H1 (cell line): ENCODE measurements around the gene POTEH. TPM values are rescaled to one million over a fixed set of nuclear protein-coding genes. Genes with fewer than 3 reads are reported as not detected.
"Not testable (repeated sequence)": the region's sequence is repeated elsewhere in the genome, so short reads cannot be mapped to it uniquely, and the experiment has no call there.

Experiments
- CTCF ChIA-PET: fragments of 300-600 bp; sonication (Branson Sonifier 250); formaldehyde crosslinking; loops from one replicate; lab custom pipeline; 2021; ENCODE audit not compliant: partially characterized antibody; lab: Charles Lee
- POLR2A ChIA-PET: fragments of 300-600 bp; sonication (Branson Sonifier 250); formaldehyde crosslinking; loops from one replicate; lab custom pipeline; 2021; ENCODE audit warnings: inconsistent platforms; ENCODE audit not compliant: partially characterized antibody; lab: Charles Lee
- DNase-seq, 2 experiments: peaks; one replicate each; pipeline versions ENCODE4 v3.0.0 to v3.0.0-alpha.2; 2010 to 2022; ENCODE audit warnings: low spot score in 2 of 2, low read depth in 1 of 2, mixed read lengths in 1 of 2
- FAIRE-seq: peaks from 2 replicates; lab custom pipeline; 2011; peaks lifted over from hg19 to GRCh38; lab: Jason Lieb, UNC
- H2AFZ ChIP-seq: 2 replicates; pipeline ENCODE4 v1.8.1; 2012; ENCODE audit warnings: low read length, inconsistent platforms
- H2AK5ac ChIP-seq: 2 replicates; pipeline ENCODE4 v1.6.1; 2013; ENCODE audit warnings: low read depth, low read length
- H2BK120ac ChIP-seq: replicated peaks from 2 replicates; pipeline ENCODE3; 2013; ENCODE audit warnings: low read depth, low read length, inconsistent platforms
- H2BK12ac ChIP-seq: 2 replicates; pipeline ENCODE4 v1.6.1; 2013; ENCODE audit warnings: low read depth, low read length
- H2BK15ac ChIP-seq: 2 replicates; pipeline ENCODE4 v1.6.1; 2013; ENCODE audit warnings: low read length
- H2BK20ac ChIP-seq: 2 replicates; pipeline ENCODE4 v1.6.1; 2013; ENCODE audit warnings: low read length
- H2BK5ac ChIP-seq: 2 replicates; pipeline ENCODE4 v1.6.1; 2013; ENCODE audit warnings: low read depth, low read length
- H3K14ac ChIP-seq: 2 replicates; pipeline ENCODE4 v1.6.1; 2013; ENCODE audit warnings: inconsistent platforms; ENCODE audit not compliant: insufficient read length
- H3K18ac ChIP-seq: 2 replicates; pipeline ENCODE4 v1.6.1; 2013; ENCODE audit warnings: low read length; ENCODE audit errors: extremely low read depth
- H3K23ac ChIP-seq: 2 replicates; pipeline ENCODE4 v1.6.1; 2013; ENCODE audit warnings: inconsistent platforms; ENCODE audit not compliant: insufficient read length
- H3K23me2 ChIP-seq: 2 replicates; pipeline ENCODE4 v1.6.1; 2013; ENCODE audit warnings: low read depth, low read length
- H3K27ac ChIP-seq: 2 replicates; pipeline ENCODE4 v1.6.1; 2011; ENCODE audit warnings: low read depth, low read length, inconsistent platforms
- H3K27me3 ChIP-seq, 4 experiments: replicated peaks in 1 of 4; 1 replicate in 1 of 4; 2 replicates in 3 of 4; pipeline versions ENCODE4 v1.6.1 to v1.8.1; 2011 to 2013; ENCODE audit warnings: low read length in 3 of 4, mild to moderate bottlenecking in 3 of 4, inconsistent platforms in 2 of 4, mixed read lengths in 2 of 4, moderate library complexity in 1 of 4; ENCODE audit not compliant: control insufficient read depth in 3 of 4, insufficient read depth in 3 of 4; ENCODE audit errors: extremely low read depth in 1 of 4
- H3K36me3 ChIP-seq, 4 experiments: 2 replicates each; pipeline versions ENCODE4 v1.6.1 to v1.8.1; 2011 to 2013; ENCODE audit warnings: mild to moderate bottlenecking in 4 of 4, low read length in 3 of 4, moderate library complexity in 2 of 4, control low read depth in 1 of 4, inconsistent platforms in 1 of 4; ENCODE audit not compliant: insufficient read depth in 4 of 4, control insufficient read depth in 2 of 4
- H3K4ac ChIP-seq: replicated peaks from 2 replicates; pipeline ENCODE3; 2013; ENCODE audit warnings: low read length, low read depth, mixed read lengths, inconsistent platforms; ENCODE audit not compliant: insufficient read length
- H3K4me1 ChIP-seq, 4 experiments: replicated peaks in 1 of 4; 1 replicate in 1 of 4; 2 replicates in 3 of 4; pipeline versions ENCODE4 v1.6.1 to v1.8.1; 2011 to 2013; ENCODE audit warnings: low read length in 3 of 4, inconsistent platforms in 2 of 4, mixed read lengths in 1 of 4; ENCODE audit not compliant: insufficient read depth in 4 of 4, control insufficient read depth in 3 of 4
- H3K4me2 ChIP-seq, 2 experiments: 2 replicates each; pipeline versions ENCODE4 v1.6.1 to v1.8.1; 2011 to 2013; ENCODE audit warnings: low read depth in 2 of 2, low read length in 2 of 2, control low read depth in 1 of 2, inconsistent platforms in 1 of 2, mild to moderate bottlenecking in 1 of 2; ENCODE audit not compliant: insufficient read depth in 1 of 2
- H3K4me3 ChIP-seq, 4 experiments: fragments of 200-600, 300-600 bp in 1 of 4; sonication (generic), shearing (Covaris generic), sonication (Bioruptor Twin) in 1 of 4; 2 replicates each; pipeline versions ENCODE4 v1.5.1 to v1.8.1; 2011 to 2016; ENCODE audit warnings: low read length in 4 of 4, low read depth in 3 of 4, control low read depth in 2 of 4, inconsistent platforms in 2 of 4, mild to moderate bottlenecking in 2 of 4, mixed read lengths in 1 of 4, moderate library complexity in 1 of 4; ENCODE audit not compliant: insufficient read depth in 2 of 4; ENCODE audit errors: extremely low read depth in 1 of 4
- H3K56ac ChIP-seq: replicated peaks from 2 replicates; pipeline ENCODE3; 2013; ENCODE audit warnings: low read depth, mild to moderate bottlenecking, mixed read lengths, low read length, inconsistent platforms; ENCODE audit not compliant: insufficient read length
- H3K79me1 ChIP-seq: 2 replicates; pipeline ENCODE4 v1.6.1; 2013; ENCODE audit warnings: low read depth, low read length, control low read depth
- H3K79me2 ChIP-seq, 2 experiments: 2 replicates each; pipeline versions ENCODE4 v1.6.1 to v1.8.1; 2012 to 2013; ENCODE audit warnings: low read length in 2 of 2, mild to moderate bottlenecking in 2 of 2, inconsistent platforms in 1 of 2; ENCODE audit not compliant: insufficient read depth in 2 of 2, control insufficient read depth in 1 of 2
- H3K9ac ChIP-seq, 4 experiments: replicated peaks in 1 of 4; 1 replicate in 1 of 4; 2 replicates in 3 of 4; pipeline versions ENCODE4 v1.6.1 to v1.8.1; 2011 to 2013; ENCODE audit warnings: low read depth in 3 of 4, low read length in 3 of 4, control low read depth in 2 of 4, mild to moderate bottlenecking in 2 of 4, moderate library complexity in 2 of 4, inconsistent platforms in 1 of 4; ENCODE audit errors: extremely low read depth in 1 of 4
- H3K9me3 ChIP-seq, 2 experiments: 2 replicates each; pipeline versions ENCODE4 v1.6.1 to v1.8.1; 2012 to 2013; ENCODE audit warnings: mild to moderate bottlenecking in 2 of 2, moderate library complexity in 2 of 2, control low read depth in 1 of 2, inconsistent platforms in 1 of 2, low read depth in 1 of 2, low read length in 1 of 2, mixed read lengths in 1 of 2; ENCODE audit not compliant: insufficient read depth in 2 of 2
- H4K20me1 ChIP-seq, 2 experiments: replicated peaks in 1 of 2; 2 replicates each; pipeline versions ENCODE3 to v1.8.1; 2011 to 2013; ENCODE audit warnings: inconsistent platforms in 2 of 2, low read length in 2 of 2, mild to moderate bottlenecking in 1 of 2; ENCODE audit not compliant: insufficient read depth in 2 of 2, control insufficient read depth in 1 of 2
- H4K5ac ChIP-seq: 2 replicates; pipeline ENCODE4 v1.6.1; 2013; ENCODE audit warnings: low read length, low read depth, mixed read lengths, inconsistent platforms; ENCODE audit not compliant: insufficient read length
- H4K8ac ChIP-seq: 2 replicates; pipeline ENCODE4 v1.8.0; 2013; ENCODE audit warnings: mild to moderate bottlenecking, moderate library complexity, low read length, inconsistent platforms; ENCODE audit not compliant: insufficient read depth; ENCODE audit errors: extremely low read depth
- H4K91ac ChIP-seq: replicated peaks from 2 replicates; pipeline ENCODE3; 2013; ENCODE audit warnings: low read length, mixed read lengths, inconsistent platforms; ENCODE audit not compliant: insufficient read length
- WGBS, 2 experiments: shearing (Covaris generic) in 1 of 2; methylation state at CpG; one replicate each; pipeline versions ENCODE4 v1.1.6 to v1.1.7; 2013 to 2015; ENCODE audit warnings: low lambda C conversion rate in 2 of 2, mixed read lengths in 2 of 2, inconsistent platforms in 1 of 2, low coverage in 1 of 2, missing lambda C conversion rate in 1 of 2; ENCODE audit not compliant: insufficient replicate concordance in 2 of 2, insufficient coverage in 1 of 2, insufficient read length in 1 of 2; ENCODE audit errors: extremely low coverage in 1 of 2, missing lambda C conversion rate in 1 of 2; 5-methylcytosine and 5-hydroxymethylcytosine counted together
- polyA plus RNA-seq, 7 experiments: library from polyadenylated mRNA; depleted of rRNA in 3 of 7; stranded (reverse) in 5 of 7; unstranded in 2 of 7; fragments of >200 nt in 5 of 7; fragments of 200-250 nt in 2 of 7; gene quantifications; 1 replicate in 5 of 7; 2 replicates in 1 of 7; 4 replicates in 1 of 7; pipeline versions ENCODE4 v1.2.1 to v1.2.3, GENCODE V29; 2011 to 2013; ENCODE audit warnings: missing spikeins in 2 of 7, mixed read lengths in 2 of 7
- total RNA-seq: library from RNA; stranded (reverse); fragmentation: NEBNext Ultra II Directional; extraction: Animal tissue kit (Norgen Biotek cat#: 25700); gene quantifications from 2 replicates; pipeline ENCODE4 v1.2.1, GENCODE V29; 2021

The POTEH gene
- total and polyA plus RNA-seq, 2 of the 8 experiments (the other 6 are each of a cell fraction or from before 2014, with no cell fraction given): not detected

- H3K9me3 ChIP-seq, H3K27ac ChIP-seq, H2BK15ac ChIP-seq, H4K8ac ChIP-seq, H3K4ac ChIP-seq, H2AFZ ChIP-seq, CTCF ChIA-PET, H4K5ac ChIP-seq, H3K18ac ChIP-seq, H3K14ac ChIP-seq, H2BK5ac ChIP-seq, H3K9ac ChIP-seq, H2BK120ac ChIP-seq, H3K79me2 ChIP-seq, POLR2A ChIA-PET, H3K4me1 ChIP-seq, H3K27me3 ChIP-seq, H4K20me1 ChIP-seq, H2BK12ac ChIP-seq, H3K36me3 ChIP-seq, H3K23me2 ChIP-seq, H2AK5ac ChIP-seq, H3K23ac ChIP-seq, H3K4me3 ChIP-seq, DNase-seq, H3K4me2 ChIP-seq, H4K91ac ChIP-seq, H3K56ac ChIP-seq, FAIRE-seq, H3K79me1 ChIP-seq, H2BK20ac ChIP-seq: not testable (repeated sequence)
- WGBS, 2 experiments: 88% methylated on average over 4 of the region's 10 CpGs; no CpG with 5 or more reads in 1 of the 2 experiments
These were observed 48.5 kb downstream of the POTEH start for GRCh38 chr22:15738157-15738908.

GRCh38 chr22:15738909-15739391, 49.1 kb downstream of the POTEH start:
- H3K9me3 ChIP-seq, H3K18ac ChIP-seq, H2BK120ac ChIP-seq, H3K27me3 ChIP-seq, H2AFZ ChIP-seq, H3K36me3 ChIP-seq, H3K9ac ChIP-seq, H3K79me2 ChIP-seq, H3K4me3 ChIP-seq, H2AK5ac ChIP-seq, DNase-seq, POLR2A ChIA-PET, H2BK15ac ChIP-seq, H4K91ac ChIP-seq, CTCF ChIA-PET, H3K79me1 ChIP-seq, H3K4me2 ChIP-seq, H3K23me2 ChIP-seq, H3K14ac ChIP-seq, H3K4ac ChIP-seq, H2BK20ac ChIP-seq, H2BK5ac ChIP-seq, H3K56ac ChIP-seq, H4K8ac ChIP-seq, H2BK12ac ChIP-seq, H4K5ac ChIP-seq, H3K27ac ChIP-seq, H3K4me1 ChIP-seq, H3K23ac ChIP-seq, H4K20me1 ChIP-seq, FAIRE-seq: not testable (repeated sequence)
- 95% methylated on average over 2 of the region's 6 CpGs; no CpG with 5 or more reads in 1 of the 2 experiments for WGBS, 2 experiments
